ENCODE results near the gene CTNNBL1. TPM values are rescaled to one million over a fixed set of nuclear protein-coding genes. Genes with fewer than 3 reads are reported as not detected.

Gene CTNNBL1
- total RNA-seq, 1 experiment from 2014 or later = 203 TPM

DNA sequence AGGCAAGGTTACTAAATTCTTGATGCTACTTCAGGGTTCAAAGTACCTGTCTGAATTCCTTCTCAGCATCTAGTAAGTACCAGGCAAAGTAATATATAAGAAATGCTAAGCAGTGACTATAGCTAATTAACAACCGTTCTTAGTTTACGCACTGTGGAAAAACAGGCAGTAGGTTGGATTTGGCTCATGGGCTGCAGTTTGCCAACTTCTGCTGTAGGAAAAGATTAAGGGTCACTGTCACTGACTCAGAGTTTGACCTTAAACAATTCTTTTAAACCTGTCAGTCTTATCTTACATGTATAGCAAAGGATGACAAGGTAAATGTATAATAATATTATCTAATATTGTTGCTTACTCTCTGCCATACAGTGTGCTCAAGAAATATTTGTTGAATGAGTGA, 42.3 kb downstream of the CTNNBL1 start:
- DNase-seq = no peak
- ChIA-PET POLR2A (interaction anchor here (1.1 kb wide), 1 partner anchor 13 kb away, joined by 3 read pairs; no protein-coding TSS in a partner anchor), CTCF (interaction anchor here (0.8 kb wide), 1 partner anchor 208 kb away, joined by 5 read pairs; no protein-coding TSS in a partner anchor)
- Histone ChIP-seq H3K9me3 (no peaks in the 10 kb centered on the region), H3K4me1 (peaks cover 52% of the 10 kb centered on the region), H3K36me3 (ENCODE audit: control insufficient read depth, insufficient read depth, low read length) (peaks cover 5% of the 10 kb centered on the region; the same call in 1 of the 2 replicates), H3K4me3 (ENCODE audit: low read depth, low read length) (no peak overlapping the region), H3K27me3 (replicated peaks; ENCODE audit: control insufficient read depth, insufficient read depth, low read length) (no peaks in the 10 kb centered on the region)
- no TSS peak for BruUV-seq (replicated peaks)
- Mint-ChIP-seq H3K36me3 (ENCODE audit: insufficient read depth, unreplicated experiment) (peaks cover 37% of the 10 kb centered on the region), H3K27me3 (ENCODE audit: insufficient read depth, unreplicated experiment) (no peaks in the 10 kb centered on the region), H3K9me3 (ENCODE audit: unreplicated experiment) (peaks cover 7% of the 10 kb centered on the region), H3K27ac (ENCODE audit: unreplicated experiment) (no peak overlapping the region), H3K4me1 (ENCODE audit: low read depth, unreplicated experiment) (peaks cover 25% of the 10 kb centered on the region), H3K4me3 (ENCODE audit: unreplicated experiment) (no peak overlapping the region)
- intact Hi-C loops (cut with micrococcal nuclease; ENCODE audit: unreplicated experiment) = loop anchor here (2.0 kb wide), 1 partner anchor 41 kb away; the partner anchor contains the start of gene CTNNBL1
- no peak for TF ChIP-seq CTCF (IDR thresholded peaks at IDR 0.05; ENCODE audit: insufficient read depth in 1 of 2, low read depth in 1 of 2, low read length in 1 of 2, severe bottlenecking in 1 of 2, unreplicated experiment in 1 of 2)

- H3K36me3 Mint-ChIP-seq (ENCODE audit: insufficient read depth, unreplicated experiment) = peaks cover 26% of the 10 kb centered on the region
- no peaks in the 10 kb centered on the region for H3K9me3 Mint-ChIP-seq (ENCODE audit: unreplicated experiment)
- intact Hi-C loops (cut with micrococcal nuclease; ENCODE audit: unreplicated experiment) = loop anchor here (2.0 kb wide), 1 partner anchor 43 kb away; the partner anchor contains the start of gene CTNNBL1
- no TSS peak for BruUV-seq (replicated peaks)
- H3K4me1 ChIP-seq = peaks cover 38% of the 10 kb centered on the region
- no peak overlapping the region for H3K4me3 ChIP-seq (ENCODE audit: low read depth, low read length)
- no peak for DNase-seq
- H3K36me3 ChIP-seq (ENCODE audit: control insufficient read depth, insufficient read depth, low read length) = peaks cover 5% of the 10 kb centered on the region; the same call in 1 of the 2 replicates
- ChIA-PET CTCF (no interaction called here), POLR2A (no interaction called here)
- TF ChIP-seq CTCF (IDR thresholded peaks at IDR 0.05; ENCODE audit: insufficient read depth in 1 of 2, low read depth in 1 of 2, low read length in 1 of 2, severe bottlenecking in 1 of 2, unreplicated experiment in 1 of 2) = no peak
- H3K27me3 ChIP-seq (replicated peaks; ENCODE audit: control insufficient read depth, insufficient read depth, low read length) = no peaks in the 10 kb centered on the region
- no peaks in the 10 kb centered on the region for H3K27me3 Mint-ChIP-seq (ENCODE audit: insufficient read depth, unreplicated experiment)
- H3K4me1 Mint-ChIP-seq (ENCODE audit: low read depth, unreplicated experiment) = peaks cover 20% of the 10 kb centered on the region
- H3K9me3 ChIP-seq = no peaks in the 10 kb centered on the region
- no peak overlapping the region for H3K27ac Mint-ChIP-seq (ENCODE audit: unreplicated experiment)
- H3K4me3 Mint-ChIP-seq (ENCODE audit: unreplicated experiment) = no peak overlapping the region
Measured at GRCh38 chr20:37737826-37738420, 44.1 kb downstream of the CTNNBL1 start.

GRCh38 chr20:37741055-37741454, 47.2 kb downstream of the CTNNBL1 start:
- BruUV-seq (replicated peaks) = no TSS peak
- no peaks in the 10 kb centered on the region for H3K27me3 ChIP-seq (replicated peaks; ENCODE audit: control insufficient read depth, insufficient read depth, low read length)

More at GRCh38 chr20:37741055-37741454, 47.2 kb downstream of the CTNNBL1 start:
- H3K9me3 Mint-ChIP-seq (ENCODE audit: unreplicated experiment) = no peaks in the 10 kb centered on the region
- Histone ChIP-seq H3K9me3 (no peaks in the 10 kb centered on the region), H3K36me3 (ENCODE audit: control insufficient read depth, insufficient read depth, low read length) (peaks cover 5% of the 10 kb centered on the region; the same call in 1 of the 2 replicates), H3K4me1 (peaks cover 7% of the 10 kb centered on the region), H3K4me3 (ENCODE audit: low read depth, low read length) (no peak overlapping the region)
- H3K4me1 Mint-ChIP-seq (ENCODE audit: low read depth, unreplicated experiment) = no peaks in the 10 kb centered on the region
- CTCF ChIA-PET = no interaction called here
- POLR2A ChIA-PET = no interaction called here
- no peak for TF ChIP-seq CTCF (IDR thresholded peaks at IDR 0.05; ENCODE audit: insufficient read depth in 1 of 2, low read depth in 1 of 2, low read length in 1 of 2, severe bottlenecking in 1 of 2, unreplicated experiment in 1 of 2)
- no peak for DNase-seq
- no peak overlapping the region for H3K27ac Mint-ChIP-seq (ENCODE audit: unreplicated experiment)
- intact Hi-C loops (cut with micrococcal nuclease; ENCODE audit: unreplicated experiment) = no loop called here
- no peaks in the 10 kb centered on the region for H3K27me3 Mint-ChIP-seq (ENCODE audit: insufficient read depth, unreplicated experiment)
- no peak overlapping the region for H3K4me3 Mint-ChIP-seq (ENCODE audit: unreplicated experiment)
- H3K36me3 Mint-ChIP-seq (ENCODE audit: insufficient read depth, unreplicated experiment) = peaks cover 35% of the 10 kb centered on the region
